Smooth muscle cell (in vitro differentiated cells): ENCODE results near the gene OR52A5. TPM values are rescaled to one million over a fixed set of nuclear protein-coding genes. Genes with fewer than 3 reads are reported as not detected.
"Not testable (repeated sequence)": the region's sequence is repeated elsewhere in the genome, so short reads cannot be mapped to it uniquely, and the experiment has no call there.

Experiments
- DNase-seq: peaks from one replicate; lab custom pipeline; 2025; ENCODE audit not compliant: unreplicated experiment; lab: John Stamatoyannopoulos, UW
- H2AFZ ChIP-seq: fragments of 200-600 bp; sonication (generic); 2 replicates; pipeline ENCODE4 v1.6.0; 2016; ENCODE audit warnings: antibody characterized with exemption, low read depth, mild to moderate bottlenecking
- H3F3A ChIP-seq: fragments of 200-600 bp; sonication (generic); 2 replicates; pipeline ENCODE4 v1.6.0; 2017; ENCODE audit warnings: antibody characterized with exemption, low read depth
- H3K27ac ChIP-seq: fragments of 200-600 bp; sonication (generic); 2 replicates; pipeline ENCODE4 v1.5.1; 2016; ENCODE audit warnings: low read depth, mild to moderate bottlenecking
- H3K27me3 ChIP-seq: fragments of 200-600 bp; sonication (generic); 2 replicates; pipeline ENCODE4 v1.6.1; 2016; ENCODE audit warnings: low read depth, mild to moderate bottlenecking
- H3K36me3 ChIP-seq: fragments of 200-600 bp; sonication (generic); 2 replicates; pipeline ENCODE4 v1.5.1; 2016; ENCODE audit warnings: low read depth
- H3K4me1 ChIP-seq: fragments of 200-600 bp; sonication (generic); 2 replicates; pipeline ENCODE4 v1.5.1; 2016; ENCODE audit warnings: low read depth
- H3K4me2 ChIP-seq: fragments of 200-600 bp; sonication (generic); 2 replicates; pipeline ENCODE4 v1.6.0; 2016; ENCODE audit warnings: mild to moderate bottlenecking
- H3K4me3 ChIP-seq: fragments of 200-600 bp; sonication (generic); 2 replicates; pipeline ENCODE4 v1.5.1; 2016; ENCODE audit warnings: mild to moderate bottlenecking
- H3K79me2 ChIP-seq: fragments of 200-600 bp; sonication (generic); 2 replicates; pipeline ENCODE4 v1.6.0; 2016; ENCODE audit warnings: low read depth, mild to moderate bottlenecking
- H3K9ac ChIP-seq: fragments of 200-600 bp; sonication (generic); 2 replicates; pipeline ENCODE4 v1.6.0; 2016; ENCODE audit warnings: low read depth
- H3K9me3 ChIP-seq: fragments of 200-600 bp; sonication (generic); replicated peaks from 2 replicates; pipeline ENCODE4 v1.5.1; 2016; ENCODE audit warnings: low read depth
- H4K20me1 ChIP-seq: fragments of 200-600 bp; sonication (generic); 2 replicates; pipeline ENCODE4 v1.6.0; 2016; ENCODE audit warnings: low read depth
- CTCF ChIP-seq: fragments of 200-600 bp; sonication (generic); IDR thresholded peaks from 2 replicates; pipeline ENCODE4 v1.5.1; 2017; ENCODE audit warnings: borderline replicate concordance, mild to moderate bottlenecking, antibody characterized with exemption; ENCODE audit not compliant: insufficient read depth, poor library complexity, severe bottlenecking
- WGBS: methylation state at CpG from one replicate; pipeline ENCODE4 v1.1.7; 2016; ENCODE audit warnings: low lambda C conversion rate; 5-methylcytosine and 5-hydroxymethylcytosine counted together
- polyA plus RNA-seq: library from polyadenylated mRNA; unstranded; fragments of >200 nt; fragmentation: Nextera tagmentation; extraction: Ambion mirVana; gene quantifications from 2 replicates; pipeline ENCODE4 v1.2.1, GENCODE V29; 2016
- total RNA-seq: library from RNA; depleted of rRNA; stranded (reverse); fragments of >200 nt; gene quantifications from 2 replicates; pipeline ENCODE4 v1.2.3, GENCODE V29; 2014

Gene OR52A5
- total and polyA plus RNA-seq, 2 experiments from 2014 or later, result not detected

GRCh38 chr11:5153574-5154431 lies 15.6 kb upstream of the OR52A5 start:
- H3K4me1 ChIP-seq, result no peaks in the 10 kb centered on the region
- no peaks in the 10 kb centered on the region for H4K20me1 ChIP-seq
- no peaks in the 10 kb centered on the region for H3K36me3 ChIP-seq
- H3F3A ChIP-seq, result no peaks in the 10 kb centered on the region
- H3K9me3 ChIP-seq, result no peaks in the 10 kb centered on the region
- 73% methylated on average over 3 of the region's 3 CpGs for WGBS
- H3K9ac ChIP-seq, result no peak overlapping the region
- H3K27ac ChIP-seq, result no peak overlapping the region
- H3K27me3 ChIP-seq, result no peaks in the 10 kb centered on the region
- no peak for TF ChIP-seq CTCF
- DNase-seq, result no peak
- no peak overlapping the region for H3K4me3 ChIP-seq
- no peak overlapping the region for H3K4me2 ChIP-seq
- H2AFZ ChIP-seq, result no peak overlapping the region
- no peaks in the 10 kb centered on the region for H3K79me2 ChIP-seq

GRCh38 chr11:5151713-5152153 lies 13.6 kb upstream of the OR52A5 start:
- Histone ChIP-seq H3K79me2 (no peaks in the 10 kb centered on the region), H2AFZ (no peak overlapping the region), H3K36me3 (no peaks in the 10 kb centered on the region), H3K27me3 (no peaks in the 10 kb centered on the region), H3K4me1 (no peaks in the 10 kb centered on the region), H3K27ac (no peak overlapping the region), H3K9ac (no peak overlapping the region), H3K4me3 (no peak overlapping the region), H3K4me2 (no peak overlapping the region), H4K20me1 (no peaks in the 10 kb centered on the region), H3K9me3 (no peaks in the 10 kb centered on the region), H3F3A (no peaks in the 10 kb centered on the region)
- DNase-seq, result no peak
- 82% methylated on average over 3 of the region's 3 CpGs for WGBS
- no peak for TF ChIP-seq CTCF

- not testable (repeated sequence) for DNase-seq, H2AFZ ChIP-seq, H3K4me3 ChIP-seq
Measured at GRCh38 chr11:5144206-5144605, 6.0 kb upstream of the OR52A5 start.

GRCh38 chr11:5137014-5137413 lies 1.1 kb downstream of the OR52A5 start:
- Histone ChIP-seq H2AFZ (no peak overlapping the region), H3K36me3 (no peaks in the 10 kb centered on the region), H3K4me3 (no peak overlapping the region), H3K4me1 (no peaks in the 10 kb centered on the region), H3K9me3 (no peaks in the 10 kb centered on the region), H3K4me2 (no peak overlapping the region), H3K79me2 (no peaks in the 10 kb centered on the region), H3K27me3 (no peaks in the 10 kb centered on the region), H3K27ac (no peak overlapping the region), H3K9ac (no peak overlapping the region), H4K20me1 (no peaks in the 10 kb centered on the region), H3F3A (no peaks in the 10 kb centered on the region)
- no peak for TF ChIP-seq CTCF
- WGBS, result 47% methylated on average over 1 of the region's 1 CpG
- DNase-seq, result no peak

More at GRCh38 chr11:5144206-5144605, 6.0 kb upstream of the OR52A5 start:
- H3K4me1 ChIP-seq, H3K27ac ChIP-seq, H3K9ac ChIP-seq, H3K27me3 ChIP-seq, H3K36me3 ChIP-seq, H3K4me2 ChIP-seq, H3F3A ChIP-seq, H4K20me1 ChIP-seq, H3K9me3 ChIP-seq, H3K79me2 ChIP-seq: not testable (repeated sequence)
- 99% methylated on average over 20 of the region's 21 CpGs for WGBS
